LNCAP (cell line): Measurements from ENCODE around the gene NAV2.

Source experiments
- CTCF ChIP-seq: fragments of 450-650 bp; IDR thresholded peaks from 2 replicates; pipeline ENCODE4 v1.5.1; 2017; ENCODE audit warnings: mild to moderate bottlenecking

NAV2 gene

DNA sequence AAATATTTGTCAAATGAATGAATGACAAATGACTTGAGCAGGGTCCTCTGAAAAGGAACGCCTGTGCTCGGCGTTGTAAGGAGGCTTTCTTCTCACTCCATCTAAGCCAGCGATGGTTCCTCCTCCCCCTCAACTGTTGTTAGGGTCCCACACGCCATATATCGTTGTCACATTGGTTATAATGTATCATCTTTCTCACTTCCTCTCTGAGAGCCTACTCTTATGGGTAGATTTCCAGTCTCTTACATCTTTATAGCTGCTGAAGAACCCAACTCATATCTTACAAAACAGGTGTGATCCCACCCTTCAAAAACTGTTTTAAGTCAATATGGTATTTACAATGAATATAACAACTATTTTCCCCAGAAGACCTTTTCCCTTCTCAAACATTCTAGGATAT is 81.5 kb downstream of the NAV2 start:
- TF ChIP-seq CTCF: no peak

GRCh38 chr11:19795082-19795481 is 82.4 kb downstream of the NAV2 start:
- no peak for TF ChIP-seq CTCF

DNA sequence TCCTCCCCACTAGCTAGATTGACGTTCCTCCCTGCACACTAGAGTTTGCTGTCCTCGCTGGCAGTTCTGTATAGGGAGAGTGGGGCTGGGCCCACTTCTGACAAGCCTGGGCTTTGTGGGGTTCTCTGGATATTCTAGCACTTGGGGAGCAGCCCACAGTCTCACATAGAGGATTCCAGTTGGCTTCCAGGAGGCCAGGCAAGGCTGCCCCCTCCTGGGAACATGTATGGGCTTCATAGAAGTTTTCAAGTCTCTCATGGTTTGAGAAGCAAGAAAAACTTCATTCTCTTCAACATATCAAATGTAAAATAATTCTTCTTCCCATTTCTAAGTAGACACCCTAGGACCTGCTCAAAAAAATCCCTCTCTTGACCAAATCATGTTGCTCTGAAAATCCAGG is 87.5 kb downstream of the NAV2 start:
- no peak; the same call in 1 of the 2 replicates for TF ChIP-seq CTCF

DNA sequence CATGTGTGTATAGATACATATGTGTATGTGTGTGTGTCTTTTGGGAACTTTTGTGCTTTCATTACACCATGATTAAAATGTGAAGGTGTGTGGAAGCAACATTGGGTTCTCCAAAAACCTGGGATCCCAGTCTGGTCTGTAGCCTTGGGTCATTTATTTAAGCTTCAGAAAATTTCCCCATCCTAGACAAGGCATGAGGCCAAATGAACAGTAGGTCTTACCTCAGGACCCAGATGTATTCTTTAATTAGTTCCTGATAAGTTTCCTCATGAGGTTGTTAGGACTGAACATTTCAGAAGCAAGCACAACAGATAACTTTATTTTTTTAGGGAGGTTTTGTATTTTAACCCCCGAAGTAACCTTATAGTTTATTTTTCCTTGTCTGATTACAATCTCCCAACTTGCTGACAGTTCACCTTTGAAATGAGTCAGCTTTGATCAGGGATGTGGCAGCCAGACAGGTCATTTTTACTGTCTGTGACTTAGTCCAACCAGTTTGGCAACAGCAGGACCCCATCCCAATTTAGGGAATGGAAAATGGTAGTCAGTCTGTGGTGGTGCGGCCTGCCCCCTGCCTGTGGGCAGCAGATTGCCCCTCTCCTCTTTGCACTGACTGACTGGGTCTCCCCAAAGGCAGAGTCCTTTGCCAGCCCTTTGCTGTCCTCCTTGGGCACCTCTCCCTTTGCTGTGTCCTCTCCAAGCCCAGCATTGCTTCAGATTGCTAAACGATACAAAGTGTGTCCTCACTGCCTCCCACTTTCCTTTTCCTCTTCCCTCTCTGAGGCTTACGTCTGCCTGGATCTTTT is 88.3 kb downstream of the NAV2 start:
- TF ChIP-seq CTCF: peak; percentile 33; the same call in 1 of the 2 replicates

DNA sequence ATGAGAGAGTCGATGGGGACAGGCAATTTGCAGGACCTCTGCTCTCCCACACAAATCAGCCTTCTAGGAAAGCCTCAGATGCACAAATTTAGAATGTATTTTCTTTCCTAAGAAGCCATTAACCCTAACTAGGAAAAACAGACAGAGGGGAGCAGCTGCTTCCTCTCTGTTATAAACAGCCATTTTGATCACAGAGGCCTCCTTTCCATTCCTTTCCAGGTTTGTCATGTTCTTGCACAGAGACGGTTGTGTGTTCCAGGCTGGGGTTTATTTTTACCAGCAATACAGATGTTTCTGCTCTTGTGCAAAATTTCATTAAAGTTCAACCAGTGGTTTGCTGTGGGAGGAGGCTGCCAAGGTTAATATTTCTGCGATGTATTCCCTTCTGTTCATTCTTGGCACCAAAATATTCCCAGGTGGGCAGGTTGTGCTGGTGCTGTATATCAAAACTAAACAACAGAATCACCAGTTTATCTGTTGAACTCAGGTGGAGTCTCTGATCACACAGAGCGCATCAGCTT is 90.2 kb downstream of the NAV2 start:
- no peak for TF ChIP-seq CTCF

DNA sequence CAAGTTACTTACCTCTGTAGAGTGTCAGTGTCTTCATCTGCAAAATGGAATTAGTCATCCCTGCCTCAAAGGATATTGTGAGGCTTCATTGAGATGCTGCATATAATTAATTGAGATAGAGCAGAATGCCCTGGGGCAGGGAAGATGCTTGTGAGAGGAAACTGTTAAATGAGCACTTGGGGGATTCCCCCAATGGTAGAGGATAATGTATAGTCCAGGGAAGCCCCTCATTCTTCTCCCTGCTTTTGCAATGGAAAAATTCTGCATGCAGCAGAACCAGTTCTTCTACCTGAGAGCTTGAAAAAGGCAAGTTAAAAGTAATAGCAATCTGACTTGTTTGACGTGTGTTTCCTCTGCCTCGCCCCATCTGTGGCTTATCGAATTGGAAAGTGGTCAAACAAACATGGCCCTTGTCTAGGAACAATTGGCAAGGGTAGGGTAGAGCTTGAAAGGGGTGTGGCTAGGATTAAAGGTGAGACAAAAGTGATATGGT is 90.9 kb downstream of the NAV2 start:
- no peak for TF ChIP-seq CTCF

DNA sequence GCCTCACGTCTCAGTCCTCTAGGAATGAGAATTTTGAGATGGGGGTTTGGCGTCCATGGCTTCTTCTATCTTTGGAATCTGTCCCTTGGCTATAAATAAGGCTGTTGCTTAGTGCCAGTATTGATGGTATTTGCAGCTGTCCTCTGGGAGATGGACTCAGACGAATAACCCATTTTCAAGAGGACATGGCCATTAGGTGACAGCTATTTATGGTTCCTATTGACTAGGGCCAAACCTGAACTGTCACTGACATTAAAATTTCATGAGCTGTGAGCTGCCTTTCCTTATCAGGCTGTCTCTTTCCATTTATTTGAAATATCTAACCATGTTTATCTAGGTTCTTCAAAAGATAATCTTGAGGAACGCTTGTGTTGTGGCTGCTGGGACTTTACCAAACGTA is 92.7 kb downstream of the NAV2 start:
- TF ChIP-seq CTCF: no peak
